Neuronal stem cell (in vitro differentiated cells): ENCODE results near the gene NDC1.
A peak's percentile ranks its signal among the peaks of the same experiment; 100 is the strongest.

Source experiments
- DNase-seq: peaks from one replicate; pipeline ENCODE4 v3.0.0-alpha.2; 2013; ENCODE audit warnings: low spot score
- H2AFZ ChIP-seq: one replicate; pipeline ENCODE4 v1.6.1; 2013; ENCODE audit warnings: mild to moderate bottlenecking, low read length, inconsistent platforms
- H2AK5ac ChIP-seq: 2 replicates; pipeline ENCODE4 v1.6.1; 2013; ENCODE audit warnings: low read depth, mild to moderate bottlenecking, inconsistent platforms, low read length, moderate library complexity, mixed read lengths
- H2BK120ac ChIP-seq: 2 replicates; pipeline ENCODE4 v1.6.1; 2013; ENCODE audit warnings: low read depth, mild to moderate bottlenecking, inconsistent platforms, low read length, moderate library complexity, mixed read lengths
- H2BK12ac ChIP-seq: one replicate; pipeline ENCODE4 v1.6.1; 2013; ENCODE audit warnings: low read length, inconsistent platforms
- H2BK15ac ChIP-seq: 2 replicates; pipeline ENCODE4 v1.6.1; 2013; ENCODE audit warnings: mild to moderate bottlenecking, low read length, inconsistent platforms, mixed read lengths
- H2BK5ac ChIP-seq: one replicate; pipeline ENCODE4 v1.6.1; 2013; ENCODE audit warnings: inconsistent platforms, mild to moderate bottlenecking, low read length, moderate library complexity
- H3K14ac ChIP-seq: one replicate; pipeline ENCODE4 v1.6.1; 2013; ENCODE audit warnings: low read length, inconsistent platforms
- H3K18ac ChIP-seq: 2 replicates; pipeline ENCODE4 v1.6.1; 2013; ENCODE audit warnings: low read length, inconsistent platforms
- H3K23ac ChIP-seq: 2 replicates; pipeline ENCODE4 v1.6.1; 2013; ENCODE audit warnings: low read depth, mild to moderate bottlenecking, mixed read lengths, low read length, inconsistent platforms; ENCODE audit not compliant: poor library complexity
- H3K27ac ChIP-seq: replicated peaks from 3 replicates; pipeline ENCODE4 v1.5.1; 2013; ENCODE audit warnings: low read length, inconsistent platforms
- H3K27me3 ChIP-seq, 3 experiments: 2 replicates each; pipeline ENCODE4 v1.6.1; 2013; ENCODE audit warnings: low read length in 3 of 3, mild to moderate bottlenecking in 2 of 3, inconsistent platforms in 1 of 3, low read depth in 1 of 3, mixed read lengths in 1 of 3, moderate library complexity in 1 of 3; ENCODE audit not compliant: control insufficient read depth in 3 of 3, insufficient read depth in 3 of 3
- H3K36me3 ChIP-seq, 2 donors: replicated peaks in 1 of 2; 2 replicates each; pipeline ENCODE4 v1.6.1; 2013; ENCODE audit warnings: low read length in 2 of 2; ENCODE audit not compliant: control insufficient read depth in 2 of 2, insufficient read depth in 2 of 2
- H3K4ac ChIP-seq: 2 replicates; pipeline ENCODE4 v1.6.1; 2013; ENCODE audit warnings: inconsistent platforms, mild to moderate bottlenecking, low read length, moderate library complexity
- H3K4me1 ChIP-seq, 2 donors: 1 replicate in 1 of 2; 2 replicates in 1 of 2; pipeline ENCODE4 v1.6.1; 2013; ENCODE audit warnings: low read length in 2 of 2, low read depth in 1 of 2; ENCODE audit not compliant: control insufficient read depth in 2 of 2, insufficient read depth in 1 of 2
- H3K4me2 ChIP-seq: one replicate; pipeline ENCODE4 v1.6.1; 2013; ENCODE audit warnings: mild to moderate bottlenecking, low read length, inconsistent platforms; ENCODE audit not compliant: insufficient read depth, poor library complexity, severe bottlenecking
- H3K4me3 ChIP-seq, 2 donors: 2 replicates each; pipeline ENCODE4 v1.5.1; 2013; ENCODE audit warnings: low read length in 2 of 2, mild to moderate bottlenecking in 2 of 2, inconsistent platforms in 1 of 2, moderate library complexity in 1 of 2
- H3K79me1 ChIP-seq: one replicate; pipeline ENCODE4 v1.6.1; 2013; ENCODE audit warnings: low read depth, mild to moderate bottlenecking, inconsistent platforms, low read length, moderate library complexity
- H3K9ac ChIP-seq: one replicate; pipeline ENCODE4 v1.6.1; 2013; ENCODE audit warnings: mild to moderate bottlenecking, low read depth, low read length, inconsistent platforms; ENCODE audit not compliant: poor library complexity
- H3K9me3 ChIP-seq, 2 donors: replicated peaks in 1 of 2; 2 replicates each; pipeline versions ENCODE3 to v1.6.1; 2013; ENCODE audit warnings: low read length in 2 of 2, mild to moderate bottlenecking in 2 of 2, inconsistent platforms in 1 of 2, low read depth in 1 of 2, mixed read lengths in 1 of 2, moderate library complexity in 1 of 2; ENCODE audit not compliant: control insufficient read depth in 2 of 2, insufficient read depth in 1 of 2
- H4K8ac ChIP-seq: one replicate; pipeline ENCODE4 v1.6.1; 2013; ENCODE audit warnings: low read depth, mild to moderate bottlenecking, inconsistent platforms, low read length, moderate library complexity
- H4K91ac ChIP-seq: one replicate; pipeline ENCODE4 v1.6.1; 2013; ENCODE audit warnings: low read length, low read depth, mild to moderate bottlenecking, inconsistent platforms; ENCODE audit not compliant: poor library complexity
- WGBS, 2 donors: extraction: QIAGEN DNeasy Blood & Tissue Kit; methylation state at CpG; one replicate each; pipeline ENCODE4 v1.1.7; 2013; ENCODE audit warnings: missing lambda C conversion rate in 2 of 2, mixed read lengths in 1 of 2; ENCODE audit not compliant: insufficient read length in 2 of 2, insufficient replicate concordance in 1 of 2; ENCODE audit errors: extremely low coverage in 2 of 2; 5-methylcytosine and 5-hydroxymethylcytosine counted together

The NDC1 gene

DNA sequence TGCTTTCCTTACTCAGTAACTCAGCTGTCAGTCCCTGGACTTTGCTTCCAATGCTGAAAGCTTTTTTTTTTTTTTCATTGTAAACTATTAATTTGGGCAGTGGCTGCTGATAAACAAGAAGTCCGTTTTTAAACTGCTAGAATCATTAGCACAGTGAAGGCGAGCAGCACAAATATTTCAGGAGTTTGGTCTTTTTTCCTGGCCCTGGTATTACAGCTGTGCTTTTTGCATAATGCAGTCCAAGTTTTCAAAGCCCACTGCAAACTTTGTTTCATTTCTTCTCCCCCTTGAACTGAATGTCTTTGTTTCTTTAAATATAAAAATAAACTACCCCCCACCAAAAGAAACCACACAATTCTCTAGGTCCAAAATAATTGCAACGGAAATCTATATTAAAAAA, 105.7 kb downstream of the NDC1 start:
- Histone ChIP-seq H3K27me3 (peaks cover 7 to 94% (median 17%) of the 10 kb centered on the region in 3 experiments), H2BK5ac (no peak overlapping the region), H3K79me1 (no peaks in the 10 kb centered on the region), H3K4me3 (no peak overlapping the region), H3K36me3 (no peaks in the 10 kb centered on the region), H2BK12ac (no peak overlapping the region), H3K9me3 (peaks cover 0 to 1% of the 10 kb centered on the region in 2 donors), H3K4me2 (no peak overlapping the region), H3K9ac (no peak overlapping the region), H4K91ac (no peak overlapping the region), H4K8ac (no peak overlapping the region), H2AK5ac (no peak overlapping the region), H2BK120ac (no peak overlapping the region), H3K18ac (no peak overlapping the region), H3K14ac (no peak overlapping the region), H3K23ac (no peak overlapping the region), H2AFZ (no peak overlapping the region), H3K4ac (no peak overlapping the region), H3K4me1 (peaks cover 0 to 2% of the 10 kb centered on the region in 2 donors), H3K27ac (no peak overlapping the region), H2BK15ac (no peak overlapping the region)
- WGBS, 2 donors, result no CpG with 5 or more reads among the region's 3 CpGs
- DNase-seq, result no peak

DNA sequence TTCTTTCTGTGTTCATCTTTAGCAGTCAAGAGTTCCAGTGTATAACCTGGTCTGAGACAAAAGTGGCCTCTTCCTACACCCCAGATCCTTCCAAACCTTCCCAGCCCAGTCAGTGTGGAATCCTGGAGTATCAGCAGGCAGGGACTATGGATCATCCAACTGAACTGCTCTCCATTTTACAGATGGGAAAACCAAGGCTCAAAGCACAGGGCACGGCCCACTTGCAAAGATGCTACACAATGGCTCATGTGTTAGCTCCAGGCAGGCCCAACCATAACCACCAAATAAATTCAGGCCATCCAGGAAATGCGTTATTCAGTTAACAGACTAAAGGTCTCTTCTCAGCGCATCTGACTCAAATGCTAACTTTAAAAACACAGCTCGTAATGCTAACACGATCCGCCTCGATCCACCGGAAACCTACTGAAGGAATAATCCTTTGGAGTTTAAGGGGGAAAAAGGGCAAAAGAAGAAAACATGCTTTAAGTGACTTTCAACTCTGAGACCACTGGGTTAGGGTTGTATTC, 106.3 kb downstream of the NDC1 start:
- Histone ChIP-seq H2BK15ac (no peak overlapping the region), H3K23ac (no peak overlapping the region), H3K9me3 (no peaks in the 10 kb centered on the region), H3K36me3 (no peaks in the 10 kb centered on the region), H3K4me1 (peaks cover 0 to 2% of the 10 kb centered on the region in 2 donors), H2BK12ac (no peak overlapping the region), H2BK5ac (no peak overlapping the region), H3K27me3 (peaks cover 2 to 94% (median 12%) of the 10 kb centered on the region in 3 experiments), H3K9ac (no peak overlapping the region), H3K79me1 (no peaks in the 10 kb centered on the region), H3K4ac (no peak overlapping the region), H3K4me2 (no peak overlapping the region), H3K18ac (no peak overlapping the region), H3K14ac (no peak overlapping the region), H3K4me3 (peak overlapping the region in 1 of 2 donors; percentile 3), H2AFZ (no peak overlapping the region), H4K91ac (no peak overlapping the region), H4K8ac (no peak overlapping the region), H2BK120ac (no peak overlapping the region), H3K27ac (no peak overlapping the region), H2AK5ac (no peak overlapping the region)
- WGBS, 2 donors, result no CpG with 5 or more reads among the region's 8 CpGs
- DNase-seq, result no peak

DNA sequence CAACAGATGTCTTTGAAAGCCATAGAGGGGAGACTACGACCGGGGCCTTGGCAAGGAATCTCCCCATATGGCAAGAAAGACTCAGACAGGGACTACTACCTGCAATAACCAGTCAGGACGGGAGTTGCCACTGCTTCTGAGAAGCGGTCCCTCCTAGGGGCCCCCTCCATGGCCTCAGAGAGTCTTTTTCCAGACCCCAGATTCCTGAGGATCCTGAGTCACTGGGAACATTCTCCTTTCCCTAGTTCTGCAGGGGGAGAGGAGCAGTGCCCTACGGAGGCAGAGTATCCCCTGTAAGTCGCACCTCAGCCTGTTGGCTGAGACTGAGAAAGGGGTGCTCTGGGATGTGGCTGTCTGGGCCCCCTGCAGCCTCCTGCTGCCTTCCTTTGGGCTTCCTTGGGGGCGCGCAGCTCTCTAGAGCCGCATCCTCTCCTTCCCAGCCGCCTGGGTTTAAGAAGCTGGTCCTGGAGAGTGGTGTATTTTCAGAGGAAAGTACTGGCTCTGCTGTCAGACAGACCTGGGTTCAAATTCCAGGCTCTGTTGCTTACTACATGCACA, 107.0 kb downstream of the NDC1 start:
- no peaks in the 10 kb centered on the region for H3K36me3 ChIP-seq
- H3K4ac ChIP-seq, result no peak overlapping the region
- WGBS, 2 donors, result no CpG with 5 or more reads among the region's 10 CpGs
- DNase-seq, result no peak
- H3K9me3 ChIP-seq, result no peaks in the 10 kb centered on the region
- H2AK5ac ChIP-seq, result no peak overlapping the region
- H2BK5ac ChIP-seq, result no peak overlapping the region
- no peak overlapping the region for H3K23ac ChIP-seq
- no peak overlapping the region for H3K4me2 ChIP-seq
- no peak overlapping the region for H3K27ac ChIP-seq
- H2BK15ac ChIP-seq, result no peak overlapping the region
- no peak overlapping the region for H3K14ac ChIP-seq
- H3K79me1 ChIP-seq, result no peaks in the 10 kb centered on the region
- H3K4me3 ChIP-seq, result no peak overlapping the region
- no peak overlapping the region for H2AFZ ChIP-seq
- H3K4me1 ChIP-seq, result peaks cover 0 to 2% of the 10 kb centered on the region in 2 donors
- no peak overlapping the region for H3K9ac ChIP-seq
- H4K8ac ChIP-seq, result no peak overlapping the region
- H4K91ac ChIP-seq, result no peak overlapping the region
- H3K27me3 ChIP-seq, result peaks cover 0 to 91% (median 5%) of the 10 kb centered on the region in 3 experiments
- peak overlapping the region; percentile 50 for H3K18ac ChIP-seq
- H2BK12ac ChIP-seq, result no peak overlapping the region
- H2BK120ac ChIP-seq, result no peak overlapping the region

DNA sequence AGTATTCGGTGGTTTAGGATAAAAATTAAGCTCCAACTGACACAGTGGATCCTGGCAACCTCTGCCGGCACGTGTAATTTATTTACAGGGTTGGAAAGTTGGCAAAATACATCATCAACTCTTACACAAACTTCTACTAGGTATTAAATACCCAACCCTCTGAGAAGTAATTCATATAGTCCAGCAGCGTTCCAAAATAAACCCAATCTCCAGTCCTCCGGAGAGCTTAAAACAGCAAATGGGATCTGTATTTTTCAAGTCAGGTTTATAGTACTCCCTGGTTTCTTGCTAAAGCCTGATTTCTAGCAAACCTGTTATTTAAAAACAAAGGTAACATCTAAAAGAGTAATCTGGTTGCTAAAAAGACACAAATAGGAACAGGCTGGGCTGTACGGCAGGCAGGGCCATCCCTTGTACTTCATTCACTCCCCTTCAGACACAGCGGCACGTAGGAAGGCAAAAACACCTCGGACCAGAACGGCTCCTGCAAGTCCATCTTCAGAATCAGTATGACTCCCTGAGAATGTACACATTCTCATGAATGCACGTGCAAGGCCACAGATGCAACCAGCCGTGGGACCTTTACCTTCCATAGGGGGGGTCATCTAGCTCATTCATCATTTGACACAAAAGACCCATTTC, 107.8 kb downstream of the NDC1 start:
- H2BK15ac ChIP-seq, result no peak overlapping the region
- no peak overlapping the region for H3K23ac ChIP-seq
- H3K4me3 ChIP-seq, result peak overlapping the region in 1 of 2 donors; percentile 2
- H3K9me3 ChIP-seq, result no peaks in the 10 kb centered on the region
- no peak overlapping the region for H3K14ac ChIP-seq
- DNase-seq, result no peak
- no peak overlapping the region for H3K4ac ChIP-seq
- no peak overlapping the region for H2BK12ac ChIP-seq
- WGBS, 2 donors, result no CpG with 5 or more reads among the region's 12 CpGs
- H3K27me3 ChIP-seq, result peaks cover 0 to 91% (median 0%) of the 10 kb centered on the region in 3 experiments
- H2AFZ ChIP-seq, result no peak overlapping the region
- H3K9ac ChIP-seq, result no peak overlapping the region
- H3K18ac ChIP-seq, result no peak overlapping the region
- H2BK5ac ChIP-seq, result no peak overlapping the region
- no peak overlapping the region for H3K4me2 ChIP-seq
- H3K4me1 ChIP-seq, result no peaks in the 10 kb centered on the region
- H3K27ac ChIP-seq, result no peak overlapping the region
- H2BK120ac ChIP-seq, result no peak overlapping the region
- no peaks in the 10 kb centered on the region for H3K79me1 ChIP-seq
- H3K36me3 ChIP-seq, result no peaks in the 10 kb centered on the region
- no peak overlapping the region for H2AK5ac ChIP-seq
- H4K91ac ChIP-seq, result no peak overlapping the region
- no peak overlapping the region for H4K8ac ChIP-seq
